H1 (cell line): Measurements from ENCODE around the gene MARCHF10. TPM values are rescaled to one million over a fixed set of nuclear protein-coding genes. Genes with fewer than 3 reads are reported as not detected.

Source experiments
- CTCF ChIA-PET: fragments of 300-600 bp; sonication (Branson Sonifier 250); formaldehyde crosslinking; loops from one replicate; lab custom pipeline; 2021; ENCODE audit not compliant: partially characterized antibody; lab: Charles Lee
- POLR2A ChIA-PET: fragments of 300-600 bp; sonication (Branson Sonifier 250); formaldehyde crosslinking; loops from one replicate; lab custom pipeline; 2021; ENCODE audit warnings: inconsistent platforms; ENCODE audit not compliant: partially characterized antibody; lab: Charles Lee
- DNase-seq, 2 experiments: peaks; one replicate each; pipeline versions ENCODE4 v3.0.0 to v3.0.0-alpha.2; 2010 to 2022; ENCODE audit warnings: low spot score in 2 of 2, low read depth in 1 of 2, mixed read lengths in 1 of 2
- FAIRE-seq: peaks from 2 replicates; lab custom pipeline; 2011; peaks lifted over from hg19 to GRCh38; lab: Jason Lieb, UNC
- H2AFZ ChIP-seq: 2 replicates; pipeline ENCODE4 v1.8.1; 2012; ENCODE audit warnings: low read length, inconsistent platforms
- H2AK5ac ChIP-seq: 2 replicates; pipeline ENCODE4 v1.6.1; 2013; ENCODE audit warnings: low read depth, low read length
- H2BK120ac ChIP-seq: replicated peaks from 2 replicates; pipeline ENCODE3; 2013; ENCODE audit warnings: low read depth, low read length, inconsistent platforms
- H2BK12ac ChIP-seq: 2 replicates; pipeline ENCODE4 v1.6.1; 2013; ENCODE audit warnings: low read depth, low read length
- H2BK15ac ChIP-seq: 2 replicates; pipeline ENCODE4 v1.6.1; 2013; ENCODE audit warnings: low read length
- H2BK20ac ChIP-seq: 2 replicates; pipeline ENCODE4 v1.6.1; 2013; ENCODE audit warnings: low read length
- H2BK5ac ChIP-seq: 2 replicates; pipeline ENCODE4 v1.6.1; 2013; ENCODE audit warnings: low read depth, low read length
- H3K14ac ChIP-seq: 2 replicates; pipeline ENCODE4 v1.6.1; 2013; ENCODE audit warnings: inconsistent platforms; ENCODE audit not compliant: insufficient read length
- H3K18ac ChIP-seq: 2 replicates; pipeline ENCODE4 v1.6.1; 2013; ENCODE audit warnings: low read length; ENCODE audit errors: extremely low read depth
- H3K23ac ChIP-seq: 2 replicates; pipeline ENCODE4 v1.6.1; 2013; ENCODE audit warnings: inconsistent platforms; ENCODE audit not compliant: insufficient read length
- H3K23me2 ChIP-seq: 2 replicates; pipeline ENCODE4 v1.6.1; 2013; ENCODE audit warnings: low read depth, low read length
- H3K27ac ChIP-seq: 2 replicates; pipeline ENCODE4 v1.6.1; 2011; ENCODE audit warnings: low read depth, low read length, inconsistent platforms
- H3K27me3 ChIP-seq, 4 experiments: replicated peaks in 1 of 4; 1 replicate in 1 of 4; 2 replicates in 3 of 4; pipeline versions ENCODE4 v1.6.1 to v1.8.1; 2011 to 2013; ENCODE audit warnings: low read length in 3 of 4, mild to moderate bottlenecking in 3 of 4, inconsistent platforms in 2 of 4, mixed read lengths in 2 of 4, moderate library complexity in 1 of 4; ENCODE audit not compliant: control insufficient read depth in 3 of 4, insufficient read depth in 3 of 4; ENCODE audit errors: extremely low read depth in 1 of 4
- H3K36me3 ChIP-seq, 4 experiments: 2 replicates each; pipeline versions ENCODE4 v1.6.1 to v1.8.1; 2011 to 2013; ENCODE audit warnings: mild to moderate bottlenecking in 4 of 4, low read length in 3 of 4, moderate library complexity in 2 of 4, control low read depth in 1 of 4, inconsistent platforms in 1 of 4; ENCODE audit not compliant: insufficient read depth in 4 of 4, control insufficient read depth in 2 of 4
- H3K4ac ChIP-seq: replicated peaks from 2 replicates; pipeline ENCODE3; 2013; ENCODE audit warnings: low read length, low read depth, mixed read lengths, inconsistent platforms; ENCODE audit not compliant: insufficient read length
- H3K4me1 ChIP-seq, 4 experiments: replicated peaks in 1 of 4; 1 replicate in 1 of 4; 2 replicates in 3 of 4; pipeline versions ENCODE4 v1.6.1 to v1.8.1; 2011 to 2013; ENCODE audit warnings: low read length in 3 of 4, inconsistent platforms in 2 of 4, mixed read lengths in 1 of 4; ENCODE audit not compliant: insufficient read depth in 4 of 4, control insufficient read depth in 3 of 4
- H3K4me2 ChIP-seq, 2 experiments: 2 replicates each; pipeline versions ENCODE4 v1.6.1 to v1.8.1; 2011 to 2013; ENCODE audit warnings: low read depth in 2 of 2, low read length in 2 of 2, control low read depth in 1 of 2, inconsistent platforms in 1 of 2, mild to moderate bottlenecking in 1 of 2; ENCODE audit not compliant: insufficient read depth in 1 of 2
- H3K4me3 ChIP-seq, 4 experiments: fragments of 200-600, 300-600 bp in 1 of 4; sonication (generic), shearing (Covaris generic), sonication (Bioruptor Twin) in 1 of 4; 2 replicates each; pipeline versions ENCODE4 v1.5.1 to v1.8.1; 2011 to 2016; ENCODE audit warnings: low read length in 4 of 4, low read depth in 3 of 4, control low read depth in 2 of 4, inconsistent platforms in 2 of 4, mild to moderate bottlenecking in 2 of 4, mixed read lengths in 1 of 4, moderate library complexity in 1 of 4; ENCODE audit not compliant: insufficient read depth in 2 of 4; ENCODE audit errors: extremely low read depth in 1 of 4
- H3K56ac ChIP-seq: replicated peaks from 2 replicates; pipeline ENCODE3; 2013; ENCODE audit warnings: low read depth, mild to moderate bottlenecking, mixed read lengths, low read length, inconsistent platforms; ENCODE audit not compliant: insufficient read length
- H3K79me1 ChIP-seq: 2 replicates; pipeline ENCODE4 v1.6.1; 2013; ENCODE audit warnings: low read depth, low read length, control low read depth
- H3K79me2 ChIP-seq, 2 experiments: 2 replicates each; pipeline versions ENCODE4 v1.6.1 to v1.8.1; 2012 to 2013; ENCODE audit warnings: low read length in 2 of 2, mild to moderate bottlenecking in 2 of 2, inconsistent platforms in 1 of 2; ENCODE audit not compliant: insufficient read depth in 2 of 2, control insufficient read depth in 1 of 2
- H3K9ac ChIP-seq, 4 experiments: replicated peaks in 1 of 4; 1 replicate in 1 of 4; 2 replicates in 3 of 4; pipeline versions ENCODE4 v1.6.1 to v1.8.1; 2011 to 2013; ENCODE audit warnings: low read depth in 3 of 4, low read length in 3 of 4, control low read depth in 2 of 4, mild to moderate bottlenecking in 2 of 4, moderate library complexity in 2 of 4, inconsistent platforms in 1 of 4; ENCODE audit errors: extremely low read depth in 1 of 4
- H3K9me3 ChIP-seq, 2 experiments: 2 replicates each; pipeline versions ENCODE4 v1.6.1 to v1.8.1; 2012 to 2013; ENCODE audit warnings: mild to moderate bottlenecking in 2 of 2, moderate library complexity in 2 of 2, control low read depth in 1 of 2, inconsistent platforms in 1 of 2, low read depth in 1 of 2, low read length in 1 of 2, mixed read lengths in 1 of 2; ENCODE audit not compliant: insufficient read depth in 2 of 2
- H4K20me1 ChIP-seq, 2 experiments: replicated peaks in 1 of 2; 2 replicates each; pipeline versions ENCODE3 to v1.8.1; 2011 to 2013; ENCODE audit warnings: inconsistent platforms in 2 of 2, low read length in 2 of 2, mild to moderate bottlenecking in 1 of 2; ENCODE audit not compliant: insufficient read depth in 2 of 2, control insufficient read depth in 1 of 2
- H4K5ac ChIP-seq: 2 replicates; pipeline ENCODE4 v1.6.1; 2013; ENCODE audit warnings: low read length, low read depth, mixed read lengths, inconsistent platforms; ENCODE audit not compliant: insufficient read length
- H4K8ac ChIP-seq: 2 replicates; pipeline ENCODE4 v1.8.0; 2013; ENCODE audit warnings: mild to moderate bottlenecking, moderate library complexity, low read length, inconsistent platforms; ENCODE audit not compliant: insufficient read depth; ENCODE audit errors: extremely low read depth
- H4K91ac ChIP-seq: replicated peaks from 2 replicates; pipeline ENCODE3; 2013; ENCODE audit warnings: low read length, mixed read lengths, inconsistent platforms; ENCODE audit not compliant: insufficient read length
- ATF3 ChIP-seq: IDR thresholded peaks from 2 replicates; pipeline ENCODE4 v1.6.1; 2011; ENCODE audit warnings: low read depth, mild to moderate bottlenecking, low read length; ENCODE audit not compliant: insufficient read depth
- CHD1 ChIP-seq: IDR thresholded peaks from 2 replicates; pipeline ENCODE4 v1.6.1; 2012; ENCODE audit warnings: low read depth, low read length, improper control_type of control experiment
- KDM1A ChIP-seq: fragments of 200-600, 300-600 bp; sonication (generic); IDR thresholded peaks from 2 replicates; pipeline ENCODE4 v1.7.1; 2016; ENCODE audit warnings: mild to moderate bottlenecking, low read length, borderline replicate concordance
- MAFK ChIP-seq: IDR thresholded peaks from 2 replicates; pipeline ENCODE4 v1.6.1; 2012; ENCODE audit warnings: low read depth, mild to moderate bottlenecking, improper control_type of control experiment, low read length
- RXRA ChIP-seq: IDR thresholded peaks from 2 replicates; pipeline ENCODE4 v1.6.1; 2011; ENCODE audit warnings: low read depth, mild to moderate bottlenecking, low read length, moderate library complexity; ENCODE audit not compliant: insufficient read depth
- SP4 ChIP-seq: IDR thresholded peaks from 2 replicates; pipeline ENCODE4 v1.6.1; 2012; ENCODE audit warnings: low read length, inconsistent platforms
- WGBS, 2 experiments: shearing (Covaris generic) in 1 of 2; methylation state at CpG; one replicate each; pipeline versions ENCODE4 v1.1.6 to v1.1.7; 2013 to 2015; ENCODE audit warnings: low lambda C conversion rate in 2 of 2, mixed read lengths in 2 of 2, inconsistent platforms in 1 of 2, low coverage in 1 of 2, missing lambda C conversion rate in 1 of 2; ENCODE audit not compliant: insufficient replicate concordance in 2 of 2, insufficient coverage in 1 of 2, insufficient read length in 1 of 2; ENCODE audit errors: extremely low coverage in 1 of 2, missing lambda C conversion rate in 1 of 2; 5-methylcytosine and 5-hydroxymethylcytosine counted together
- polyA plus RNA-seq, 7 experiments: library from polyadenylated mRNA; depleted of rRNA in 3 of 7; stranded (reverse) in 5 of 7; unstranded in 2 of 7; fragments of >200 nt in 5 of 7; fragments of 200-250 nt in 2 of 7; gene quantifications; 1 replicate in 5 of 7; 2 replicates in 1 of 7; 4 replicates in 1 of 7; pipeline versions ENCODE4 v1.2.1 to v1.2.3, GENCODE V29; 2011 to 2013; ENCODE audit warnings: missing spikeins in 2 of 7, mixed read lengths in 2 of 7
- total RNA-seq: library from RNA; stranded (reverse); fragmentation: NEBNext Ultra II Directional; extraction: Animal tissue kit (Norgen Biotek cat#: 25700); gene quantifications from 2 replicates; pipeline ENCODE4 v1.2.1, GENCODE V29; 2021

MARCHF10 gene
- total and polyA plus RNA-seq, 2 of the 8 experiments (the other 6 are each of a cell fraction or from before 2014, with no cell fraction given): 0.48 to 0.73 TPM

DNA sequence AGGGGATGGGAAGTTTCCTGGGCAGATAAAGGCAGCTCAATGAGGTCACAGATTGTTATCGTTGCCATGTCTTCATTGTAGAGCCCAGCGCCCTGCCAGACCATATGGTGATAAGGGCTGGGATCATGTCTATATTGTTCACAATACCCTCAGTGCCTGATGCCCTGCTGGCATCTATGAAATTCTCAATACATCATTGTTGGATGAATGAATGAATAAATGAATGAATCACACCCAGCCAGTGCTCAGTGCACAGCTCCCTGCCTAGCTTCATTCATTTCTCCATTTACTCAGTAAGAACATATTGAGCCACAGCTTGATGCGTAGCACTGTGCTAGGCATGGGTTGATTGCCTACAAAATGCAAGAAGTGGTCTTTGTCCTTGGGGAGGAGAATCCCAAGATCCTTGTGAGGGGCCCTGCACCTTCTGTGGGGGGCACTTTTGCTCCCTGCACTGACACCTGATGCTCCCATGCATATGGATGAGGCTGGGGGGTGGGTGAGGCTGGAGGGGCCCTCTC is 150.9 kb downstream of the MARCHF10 start:
- peaks cover 0 to 4% of the 10 kb centered on the region in 2 experiments; a peak in 1 of 4 replicates for H3K9me3 ChIP-seq
- FAIRE-seq (no peak), DNase-seq (no peak)
- H2AK5ac ChIP-seq: no peak overlapping the region
- 0 out of 7 replicates have a peak, but pooled peaks cover 0 to 2% (median under 1%) of the 10 kb centered on the region in 4 experiments for H3K27me3 ChIP-seq
- WGBS, 2 experiments: 98% methylated on average over 3 of the region's 3 CpGs; no CpG with 5 or more reads in 1 of the 2 experiments
- H3K79me1 ChIP-seq: no peaks in the 10 kb centered on the region; the same call in 1 of the 2 replicates
- no peak overlapping the region for H3K14ac ChIP-seq
- peaks cover 9% of the 10 kb centered on the region for H3K23me2 ChIP-seq
- no peak overlapping the region; the same call in 1 of the 2 replicates for H4K8ac ChIP-seq
- H4K91ac ChIP-seq: no peak overlapping the region
- H4K5ac ChIP-seq: no peak overlapping the region
- no peak overlapping the region for H3K4me2 ChIP-seq
- H3K9ac ChIP-seq: no peak overlapping the region
- H2BK20ac ChIP-seq: no peak overlapping the region
- ChIA-PET CTCF (interaction anchor here (0.7 to 2.8 kb wide), 4 partner anchors 17 to 235 kb away, joined by 3 to 11 read pairs (median 4); no protein-coding TSS in a partner anchor), POLR2A (interaction anchor here (0.6 to 1.8 kb wide), 4 partner anchors 17 to 30 kb away, joined by 3 to 5 read pairs (median 4); no protein-coding TSS in a partner anchor)
- no peak overlapping the region for H2BK15ac ChIP-seq
- H3K18ac ChIP-seq: no peak overlapping the region
- no peak overlapping the region for H2AFZ ChIP-seq
- no peak overlapping the region for H2BK12ac ChIP-seq
- no peak overlapping the region for H2BK120ac ChIP-seq
- H3K4ac ChIP-seq: no peak overlapping the region
- no peak overlapping the region for H3K56ac ChIP-seq
- H3K23ac ChIP-seq: no peak overlapping the region
- H3K36me3 ChIP-seq: no peaks in the 10 kb centered on the region
- H3K4me1 ChIP-seq: peaks cover 0 to 13% (median 11%) of the 10 kb centered on the region in 4 experiments; a peak in 6 of 7 replicates
- no peaks in the 10 kb centered on the region; a peak in 1 of 4 replicates for H3K79me2 ChIP-seq
- H2BK5ac ChIP-seq: no peak overlapping the region
- no peak overlapping the region for H3K27ac ChIP-seq
- H4K20me1 ChIP-seq: no peaks in the 10 kb centered on the region
- no peak overlapping the region for H3K4me3 ChIP-seq
- TF ChIP-seq RXRA (no peak), MAFK (no peak), CHD1 (no peak), ATF3 (no peak), SP4 (no peak), KDM1A (no peak)
